Activated CD4-positive, alpha-beta T cell treated with anti-CD3 and anti-CD28 coated beads for 4 hours (primary cell): ENCODE data around the gene DNASE1L2.

Experiments used
- DNase-seq, 2 donors: peaks; one replicate each; pipeline ENCODE4 v3.0.0-alpha.2; 2020

DNASE1L2 gene

GRCh38 chr16:2204416-2205103 lies 31.7 kb upstream of the DNASE1L2 start:
- no peak for DNase-seq

- DNase-seq: peak; percentile 89 to 93
Measured at GRCh38 chr16:2205104-2205966, 30.9 kb upstream of the DNASE1L2 start, which contains the start of gene MLST8. Gene MLST8 (plus strand): TSS chr16:2205454. CDS start chr16:2206086, 632 bp downstream.

- no peak for DNase-seq
Measured at GRCh38 chr16:2205967-2206313, 30.3 kb upstream of the DNASE1L2 start.

- DNase-seq: no peak
Measured at GRCh38 chr16:2206420-2206779, 29.8 kb upstream of the DNASE1L2 start.

- no peak for DNase-seq
Measured at GRCh38 chr16:2206780-2207433, 29.3 kb upstream of the DNASE1L2 start.

DNA sequence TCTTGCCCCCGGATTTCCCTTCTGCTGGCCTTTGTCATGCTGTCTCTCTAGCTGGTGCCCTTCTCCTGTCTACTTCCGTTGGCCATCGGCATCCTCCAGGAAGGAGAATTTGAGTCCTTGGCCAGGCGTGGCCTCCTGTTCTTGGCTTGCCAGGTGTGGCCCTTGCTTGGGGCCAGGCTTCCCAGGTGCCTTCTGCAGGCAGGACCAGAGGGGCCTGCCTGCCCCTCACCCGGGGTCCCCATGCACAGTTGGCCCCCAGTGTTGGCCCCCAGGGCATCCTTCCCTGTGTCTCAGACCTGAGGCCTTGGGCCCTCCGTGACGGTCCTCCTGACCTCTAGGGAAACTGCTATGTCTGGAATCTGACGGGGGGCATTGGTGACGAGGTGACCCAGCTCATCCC lies 28.4 kb upstream of the DNASE1L2 start:
- DNase-seq: no peak

DNA sequence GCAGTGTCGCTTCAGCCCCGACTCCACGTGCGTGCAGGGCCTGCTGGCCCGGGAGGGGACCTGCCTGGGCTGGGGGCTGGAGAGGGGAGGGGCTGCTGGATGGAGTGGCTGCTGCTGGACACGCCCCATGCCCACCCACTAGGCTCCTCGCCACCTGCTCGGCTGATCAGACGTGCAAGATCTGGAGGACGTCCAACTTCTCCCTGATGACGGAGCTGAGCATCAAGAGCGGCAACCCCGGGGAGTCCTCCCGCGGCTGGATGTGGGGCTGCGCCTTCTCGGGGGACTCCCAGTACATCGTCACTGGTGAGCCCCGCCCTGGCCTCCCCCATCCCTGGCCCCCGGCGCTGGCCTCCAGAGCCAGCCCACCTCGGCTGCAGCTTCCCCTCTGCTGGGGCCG lies 27.9 kb upstream of the DNASE1L2 start:
- no peak for DNase-seq

DNA sequence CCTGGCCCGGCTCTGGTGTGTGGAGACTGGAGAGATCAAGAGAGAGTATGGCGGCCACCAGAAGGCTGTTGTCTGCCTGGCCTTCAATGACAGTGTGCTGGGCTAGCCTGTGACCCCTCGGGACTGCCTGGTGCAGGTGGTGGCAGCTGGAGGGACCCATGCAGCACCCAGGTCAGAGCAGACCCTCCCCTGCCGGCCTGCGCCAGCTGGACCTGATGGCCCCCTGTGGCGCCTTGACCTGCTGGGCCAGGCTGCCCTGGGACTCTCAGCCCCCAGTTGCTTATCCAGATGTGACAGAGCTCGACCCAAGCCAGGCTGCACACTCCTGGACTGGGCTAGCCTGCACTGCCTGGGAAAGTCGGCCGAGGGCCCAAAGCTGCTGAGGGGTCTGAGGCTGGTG lies 27.5 kb upstream of the DNASE1L2 start:
- DNase-seq: no peak

- DNase-seq: no peak
Measured at GRCh38 chr16:2209258-2210008, 26.8 kb upstream of the DNASE1L2 start.

GRCh38 chr16:2210009-2210332 lies 26.3 kb upstream of the DNASE1L2 start:
- DNase-seq: no peak

DNA sequence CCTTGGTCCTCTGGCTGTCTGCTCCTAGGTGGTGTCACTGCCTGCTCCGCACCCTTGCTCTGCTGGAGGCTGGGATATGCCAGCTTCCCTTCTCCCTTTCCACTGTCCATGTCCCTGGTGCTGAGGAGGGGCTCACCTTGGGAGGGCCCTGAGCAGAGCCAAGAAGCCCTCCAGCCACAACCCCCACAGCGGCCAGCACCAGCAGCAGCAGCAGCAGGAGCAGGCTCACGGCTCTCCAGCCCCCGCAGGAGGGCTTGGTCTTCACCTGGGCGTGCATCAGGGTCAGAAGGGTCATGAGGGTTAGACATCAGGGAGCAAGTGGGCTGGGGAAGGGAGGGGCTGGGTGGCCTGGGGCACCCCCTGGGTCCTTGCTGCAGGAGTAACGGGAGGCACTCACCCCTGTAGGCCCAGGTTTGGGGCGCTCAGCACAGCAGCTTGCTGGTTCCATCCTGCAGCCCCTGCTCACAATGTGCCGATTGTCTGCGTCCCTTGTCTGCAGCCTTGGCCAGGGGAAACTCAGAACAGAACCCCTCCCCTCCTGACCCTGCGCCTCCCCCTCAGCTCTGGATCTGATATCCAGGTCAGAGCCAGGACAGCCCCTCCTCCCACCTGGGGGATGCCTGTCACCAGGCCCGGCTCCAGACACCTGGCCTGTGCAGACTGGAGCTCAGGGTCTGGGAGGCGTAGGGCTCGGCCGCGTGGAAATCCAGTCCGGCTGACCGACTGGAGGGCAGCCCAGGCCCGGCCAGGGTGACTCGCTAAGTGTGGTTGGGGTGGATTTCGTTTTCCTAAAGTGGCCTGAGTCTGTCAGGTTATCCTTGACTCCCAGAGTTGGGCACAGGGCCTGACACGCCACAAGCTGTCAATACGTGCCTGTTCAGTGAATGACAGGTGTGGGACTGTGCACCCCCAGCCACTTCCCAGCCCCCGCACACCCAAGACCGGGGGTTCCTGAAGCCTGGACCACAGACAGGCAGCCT lies 25.6 kb upstream of the DNASE1L2 start, which contains the start of gene BRICD5:
Gene BRICD5 (minus strand): TSS at position 478 of the 980 bp plus-strand sequence. CDS start 30 bp downstream, at position 448.
- DNase-seq: no peak

DNA sequence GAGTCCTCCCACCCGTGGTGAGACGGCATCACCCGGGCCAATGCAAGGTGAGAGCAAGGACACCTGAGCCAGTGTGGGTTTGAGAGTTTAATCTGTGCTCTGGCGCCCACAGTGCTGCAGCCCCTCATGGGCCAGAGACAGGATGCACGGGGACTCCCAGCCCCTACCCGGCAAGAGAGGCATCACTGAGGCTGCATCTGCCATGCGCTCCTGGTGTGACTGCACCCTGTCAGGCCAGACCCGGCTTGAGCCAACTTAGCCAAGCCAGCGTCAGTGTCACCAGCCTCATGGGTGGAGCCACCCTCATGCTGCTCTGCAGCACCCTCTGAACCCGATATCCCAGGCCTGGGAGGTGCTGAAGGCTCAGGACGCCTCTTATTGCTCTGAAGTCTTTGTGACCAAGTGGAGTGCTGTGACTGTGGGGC lies 24.3 kb upstream of the DNASE1L2 start:
- no peak for DNase-seq

GRCh38 chr16:2212362-2213324 lies 23.6 kb upstream of the DNASE1L2 start:
- DNase-seq: no peak

DNA sequence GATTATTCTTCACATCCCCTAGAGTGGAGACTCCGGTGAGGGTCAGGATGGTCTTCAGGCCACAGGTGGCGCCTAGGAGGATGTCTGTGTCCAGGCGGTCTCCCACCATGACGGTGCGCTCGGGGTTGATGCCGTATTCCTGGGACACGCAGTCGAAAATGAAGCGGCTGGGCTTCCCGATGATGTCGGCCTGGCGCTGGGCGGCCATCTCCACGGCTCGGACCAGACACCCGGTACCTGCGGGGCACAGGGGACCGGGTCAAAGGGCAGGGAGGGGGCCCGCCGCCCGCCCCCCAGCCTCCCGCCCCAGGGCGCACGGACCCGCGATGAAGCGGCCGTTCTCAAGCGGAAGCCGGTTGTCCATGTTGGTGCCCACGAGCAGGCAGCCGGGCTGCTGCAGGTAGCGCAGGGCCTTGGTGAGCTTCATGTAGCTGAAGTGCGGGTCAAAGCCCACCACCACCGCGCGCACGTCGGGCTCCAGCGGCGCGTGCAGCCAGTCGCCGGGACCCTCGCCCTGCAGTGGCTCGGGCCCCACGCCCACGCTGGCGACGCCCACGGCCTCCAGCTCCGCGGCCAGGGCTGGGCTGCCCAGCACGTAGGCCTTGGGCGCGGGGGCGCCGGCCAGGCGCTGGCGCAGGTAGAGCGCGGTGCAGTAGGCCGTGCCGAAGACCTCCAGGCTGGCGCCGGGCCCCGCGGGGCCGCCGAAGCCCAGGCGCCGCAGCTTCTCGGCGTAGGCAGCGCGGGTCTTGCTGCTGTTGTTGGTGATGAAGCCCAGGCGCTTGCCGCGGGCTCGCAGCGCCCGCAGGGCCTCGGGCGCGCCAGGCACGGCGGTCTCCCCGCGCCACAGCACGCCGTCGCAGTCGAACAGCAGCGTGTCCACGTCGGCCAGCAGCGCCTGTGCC lies 22.2 kb upstream of the DNASE1L2 start:
- no peak for DNase-seq

GRCh38 chr16:2214719-2214968 lies 21.6 kb upstream of the DNASE1L2 start, which contains the start of gene PGP:
Gene PGP (minus strand): TSS chr16:2214840. CDS start chr16:2214777, 63 bp downstream.
- DNase-seq: no peak

GRCh38 chr16:2216330-2216729 lies 19.9 kb upstream of the DNASE1L2 start:
- DNase-seq: no peak

DNA sequence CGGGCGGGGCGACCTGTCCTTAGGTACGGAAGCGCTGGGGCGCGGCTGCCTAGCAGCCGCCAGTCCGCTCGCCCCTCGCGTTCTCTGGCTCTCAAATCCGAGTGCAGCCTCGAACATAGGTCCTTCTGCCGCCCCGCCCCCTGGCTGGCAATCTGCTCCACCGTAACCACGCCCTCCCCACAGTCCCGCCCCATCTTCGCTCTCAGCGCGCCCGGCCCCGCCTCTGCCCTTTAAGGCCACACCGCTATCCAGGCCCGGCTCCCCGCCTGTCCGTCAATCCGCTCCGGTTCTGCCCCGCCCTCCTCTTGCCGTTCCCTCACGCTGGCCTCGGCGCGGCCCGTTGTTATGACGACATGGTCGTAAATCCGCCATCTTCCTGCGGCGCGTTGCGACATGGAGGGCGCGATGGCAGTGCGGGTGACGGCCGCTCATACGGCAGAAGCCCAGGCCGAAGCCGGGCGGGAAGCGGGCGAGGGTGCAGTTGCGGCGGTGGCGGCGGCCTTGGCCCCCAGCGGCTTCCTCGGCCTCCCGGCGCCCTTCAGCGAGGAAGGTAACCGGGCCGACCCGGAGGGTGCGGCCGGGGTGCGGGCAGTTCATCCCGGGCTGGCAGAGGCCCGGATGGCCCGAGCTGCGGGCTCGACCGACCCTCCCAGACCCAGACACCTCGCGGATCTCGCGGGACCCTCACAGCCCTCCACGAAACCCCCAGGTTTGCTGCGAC lies 12.9 kb upstream of the DNASE1L2 start, which contains the start of gene E4F1:
Gene E4F1 (plus strand): TSS at position 371 of the 721 bp plus-strand sequence. CDS start 23 bp downstream, at position 394.
- DNase-seq: peak; percentile 99

DNA sequence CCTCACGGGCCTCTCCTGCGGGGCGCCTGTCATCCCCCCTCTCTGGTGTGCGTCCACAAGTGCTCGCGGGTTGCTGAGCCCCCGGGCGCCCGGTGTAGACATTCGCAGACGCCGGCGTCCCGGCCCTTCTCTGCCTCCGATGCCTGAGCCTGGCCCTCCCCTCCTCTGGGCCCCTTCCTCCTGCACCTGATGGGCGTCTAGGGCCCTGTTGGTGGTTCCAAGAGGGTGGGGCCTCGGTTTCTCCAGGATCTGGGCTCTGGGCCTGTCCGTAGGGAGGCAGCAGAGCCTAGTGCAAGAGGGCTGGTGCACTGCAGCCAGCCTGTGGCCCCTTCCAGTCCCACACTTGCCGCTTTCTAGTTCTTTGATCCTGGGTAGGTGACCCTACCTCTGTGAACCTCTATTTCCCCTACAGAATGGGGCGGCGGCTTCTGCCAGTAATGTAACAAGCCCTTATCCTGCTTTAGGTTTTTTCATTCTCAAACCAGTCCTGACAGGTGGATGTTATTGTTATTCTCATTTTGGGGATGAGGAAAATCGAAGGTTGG lies 12.2 kb upstream of the DNASE1L2 start:
- peak in 1 of 2 donors; percentile 26 for DNase-seq
